GM19025 (cell line): ENCODE results near the gene CRP.
"Not testable (repeated sequence)": the region's sequence is repeated elsewhere in the genome, so short reads cannot be mapped to it uniquely, and the experiment has no call there.

Experiments used
- ATAC-seq: cut with Tn5 transposase; IDR thresholded peaks from one replicate; pipeline ENCODE4 v1.9.1; 2021; ENCODE audit warnings: mild to moderate bottlenecking, low read depth, moderate library complexity; ENCODE audit not compliant: unreplicated experiment

CRP gene

GRCh38 chr1:159704481-159704880 lies 9.9 kb downstream of the CRP start:
- no peak for ATAC-seq

GRCh38 chr1:159700312-159700711 lies 14.1 kb downstream of the CRP start:
- ATAC-seq: no peak

- ATAC-seq: no peak
Observed at GRCh38 chr1:159699653-159700052, 14.7 kb downstream of the CRP start.

- ATAC-seq: no peak
Observed at GRCh38 chr1:159699246-159699645, 15.1 kb downstream of the CRP start.

- no peak for ATAC-seq
Observed at GRCh38 chr1:159687511-159687910, 26.9 kb downstream of the CRP start.

GRCh38 chr1:159686599-159687299 lies 27.6 kb downstream of the CRP start:
- ATAC-seq: no peak

- no peak for ATAC-seq
Observed at GRCh38 chr1:159678939-159679338, 35.5 kb downstream of the CRP start.

GRCh38 chr1:159675046-159675445 lies 39.3 kb downstream of the CRP start:
- no peak for ATAC-seq

GRCh38 chr1:159672390-159672789 lies 42.0 kb downstream of the CRP start:
- not testable (repeated sequence) for ATAC-seq

GRCh38 chr1:159669338-159669737 lies 45.1 kb downstream of the CRP start:
- no peak for ATAC-seq

GRCh38 chr1:159668739-159669138 lies 45.6 kb downstream of the CRP start:
- ATAC-seq: no peak

- ATAC-seq: no peak
Observed at GRCh38 chr1:159664247-159664646, 50.1 kb downstream of the CRP start.

- no peak for ATAC-seq
Observed at GRCh38 chr1:159663552-159663951, 50.8 kb downstream of the CRP start.
